GM12878 (cell line): ENCODE measurements around the gene CDKN2A. TPM values are rescaled to one million over a fixed set of nuclear protein-coding genes. Genes with fewer than 3 reads are reported as not detected.

Experiments used
- ATAC-seq: fragments of 200-7000 bp; cut with Tn5 transposase; 3 replicates; pipeline ENCODE4 v1.9.1; 2020; ENCODE audit warnings: mild to moderate bottlenecking, moderate library complexity
- BruUV-seq: library from RNA; stranded (reverse); fragments of 400-500 nt; replicated peaks from 2 replicates; lab custom pipeline; 2021; lab: Mats Ljungman, UMichigan
- CTCF ChIA-PET: fragments of 300-600 bp; sonication (Branson Sonifier 250); formaldehyde crosslinking; extraction: SDS; loops from one replicate; lab custom pipeline; 2021; ENCODE audit warnings: inconsistent platforms; lab: Yijun Ruan, JAX
- POLR2A ChIA-PET: fragments of 350-600 bp; formaldehyde crosslinking; extraction: SDS; loops from one replicate; lab custom pipeline; 2021; ENCODE audit warnings: inconsistent platforms; lab: Charles Lee
- RAD21 ChIA-PET: fragments of 300-600 bp; sonication (Branson Sonifier 250); formaldehyde crosslinking; loops from one replicate; lab custom pipeline; 2023; ENCODE audit warnings: antibody characterized with exemption; ENCODE audit not compliant: unreplicated experiment; lab: Charles Lee
- SMC1A ChIA-PET: fragments of 300-600 bp; sonication (Branson Sonifier 250); formaldehyde crosslinking; loops from one replicate; lab custom pipeline; 2023; ENCODE audit not compliant: unreplicated experiment, uncharacterized antibody; lab: Charles Lee
- DNase-seq: peaks from one replicate; pipeline ENCODE4 v3.0.0-alpha.2; 2011; ENCODE audit warnings: low read depth, low spot score
- FAIRE-seq: peaks from 3 replicates; lab custom pipeline; 2011; peaks lifted over from hg19 to GRCh38; lab: Jason Lieb, UNC
- H2AFZ ChIP-seq: 2 replicates; pipeline ENCODE4 v1.6.0; 2011; ENCODE audit warnings: low read depth, low read length, control low read depth; ENCODE audit not compliant: control insufficient read depth
- H3K27ac ChIP-seq: 2 replicates; pipeline ENCODE4 v1.5.1; 2011; ENCODE audit warnings: control low read depth; ENCODE audit not compliant: control insufficient read depth, insufficient read depth
- H3K27me3 ChIP-seq, 2 experiments: replicated peaks in 1 of 2; 2 replicates each; pipeline versions ENCODE4 v1.6.0 to v1.6.1; 2011; ENCODE audit warnings: low read length in 1 of 2; ENCODE audit not compliant: control insufficient read depth in 2 of 2, insufficient read depth in 2 of 2
- H3K36me3 ChIP-seq, 2 experiments: 2 replicates each; pipeline ENCODE4 v1.5.1; 2011; ENCODE audit warnings: low read length in 1 of 2; ENCODE audit not compliant: control insufficient read depth in 2 of 2, insufficient read depth in 2 of 2
- H3K4me1 ChIP-seq: 2 replicates; pipeline ENCODE4 v1.6.1; 2011; ENCODE audit warnings: mild to moderate bottlenecking, low read length, moderate library complexity, mixed read lengths; ENCODE audit not compliant: control insufficient read depth, insufficient read depth
- H3K4me2 ChIP-seq: 2 replicates; pipeline ENCODE4 v1.6.0; 2011; ENCODE audit warnings: control low read depth; ENCODE audit not compliant: control insufficient read depth, insufficient read depth
- H3K4me3 ChIP-seq: fragments of 200-600 bp; sonication (generic); 2 replicates; pipeline ENCODE4 v1.5.1; 2016
- H3K79me2 ChIP-seq: 2 replicates; pipeline ENCODE4 v1.6.0; 2011; ENCODE audit warnings: low read length; ENCODE audit not compliant: control insufficient read depth, insufficient read depth
- H3K9ac ChIP-seq: 2 replicates; pipeline ENCODE4 v1.8.0; 2011; ENCODE audit warnings: low read length, control low read depth, mixed read lengths; ENCODE audit not compliant: control insufficient read depth, insufficient read depth
- H3K9me3 ChIP-seq: replicated peaks from 3 replicates; pipeline ENCODE4 v1.5.1; 2011; ENCODE audit warnings: mild to moderate bottlenecking, low read length; ENCODE audit not compliant: control insufficient read depth, insufficient read depth
- H4K20me1 ChIP-seq: 2 replicates; pipeline ENCODE4 v1.6.0; 2011; ENCODE audit not compliant: control insufficient read depth, insufficient read depth
- BMI1 ChIP-seq: fragments of 450-650 bp; IDR thresholded peaks from 2 replicates; pipeline ENCODE4 v1.6.1; 2016; ENCODE audit warnings: mild to moderate bottlenecking, moderate library complexity, borderline replicate concordance
- CEBPZ ChIP-seq: fragments of 150-350 bp; IDR thresholded peaks from 2 replicates; pipeline ENCODE4 v1.6.1; 2016; ENCODE audit warnings: low read depth, low read length
- EED ChIP-seq: sonication (generic); IDR thresholded peaks from 2 replicates; pipeline ENCODE4 v1.6.1; 2016; ENCODE audit warnings: antibody characterized with exemption, low read depth
- IRF4 ChIP-seq: IDR thresholded peaks from 2 replicates; pipeline ENCODE4 v1.6.1; 2011; ENCODE audit warnings: low read depth, low read length
- NFYB ChIP-seq: IDR thresholded peaks from 2 replicates; pipeline ENCODE4 v1.6.1; 2011; ENCODE audit warnings: low read depth, mild to moderate bottlenecking, low read length, improper control_type of control experiment, moderate library complexity; ENCODE audit not compliant: insufficient read depth
- RFX5 ChIP-seq: IDR thresholded peaks from 2 replicates; pipeline ENCODE4 v1.6.1; 2011; ENCODE audit warnings: low read depth, low read length, improper control_type of control experiment
- RUNX3 ChIP-seq: IDR thresholded peaks from 2 replicates; pipeline ENCODE4 v1.6.1; 2012; ENCODE audit warnings: low read length, inconsistent platforms
- STAT1 ChIP-seq: fragments of 450-650 bp; conservative IDR thresholded peaks from 2 replicates; pipeline ENCODE4 v1.6.1; 2014; ENCODE audit warnings: antibody characterized with exemption, mild to moderate bottlenecking
- USF2 ChIP-seq: IDR thresholded peaks from 2 replicates; pipeline ENCODE4 v1.6.1; 2011; ENCODE audit warnings: low read depth, low read length, improper control_type of control experiment, borderline replicate concordance
- ZBTB40 ChIP-seq: fragments of 450-650 bp; IDR thresholded peaks from 2 replicates; pipeline ENCODE4 v1.6.1; 2016; ENCODE audit warnings: mild to moderate bottlenecking, moderate library complexity, borderline replicate concordance
- ZNF217 ChIP-seq: fragments of 450-650 bp; IDR thresholded peaks from 2 replicates; pipeline ENCODE4 v1.6.1; 2017; ENCODE audit warnings: antibody characterized with exemption, mild to moderate bottlenecking
- WGBS: methylation state at CpG from one replicate; pipeline ENCODE4 v1.1.6; 2016; ENCODE audit warnings: low lambda C conversion rate; ENCODE audit not compliant: insufficient replicate concordance, insufficient coverage; ENCODE audit errors: missing lambda C conversion rate; 5-methylcytosine and 5-hydroxymethylcytosine counted together
- in situ Hi-C: fragments of 300-500 bp; cut with MboI; formaldehyde crosslinking; loops from 9 replicates; pipeline ENCODE4 v1.14.3; 2018; ENCODE audit warnings: mixed read lengths
- intact Hi-C: fragments of 100-400 bp; cut with micrococcal nuclease; formaldehyde crosslinking; loops from one replicate; pipeline ENCODE4 v1.14.2; 2022; ENCODE audit not compliant: unreplicated experiment
- polyA plus RNA-seq, 11 experiments: library from polyadenylated mRNA; depleted of rRNA in 4 of 11; unstranded in 6 of 11; stranded (reverse) in 5 of 11; fragments of >200 nt; fragmentation: Nextera tagmentation in 4 of 11; fragmentation: Illumina TruSeq in 1 of 11; extraction: Ambion mirVana in 4 of 11; extraction: Trizol in 1 of 11; gene quantifications; 1 replicate in 1 of 11; 2 replicates in 10 of 11; pipeline versions ENCODE4 v1.2.1 to v1.2.3, GENCODE V29; 2011 to 2016; ENCODE audit warnings: inconsistent platforms in 2 of 11, missing spikeins in 2 of 11, low read depth in 1 of 11
- total RNA-seq, 4 experiments: library from RNA; depleted of rRNA in 3 of 4; stranded (reverse); fragments of >200 nt in 3 of 4; fragmentation: Illumina TruSeq in 1 of 4; extraction: Trizol in 1 of 4; gene quantifications; 2 replicates each; pipeline versions ENCODE4 v1.2.1 to v1.2.3, GENCODE V29; 2013 to 2021

Gene CDKN2A
- total and polyA plus RNA-seq, 10 of the 15 experiments (the other 5 are each of a cell fraction or from before 2014, with no cell fraction given): 0.84 to 41.2 (median 18.4) TPM

GRCh38 chr9:21958833-21959232, 35.4 kb downstream of the CDKN2A start:
- no peaks in the 10 kb centered on the region for H3K36me3 ChIP-seq
- H3K4me1 ChIP-seq: no peaks in the 10 kb centered on the region
- no peak for FAIRE-seq
- SMC1A ChIA-PET: no interaction called here
- no peak for ATAC-seq
- H3K79me2 ChIP-seq: no peaks in the 10 kb centered on the region
- intact Hi-C loops (no loop called here), in situ Hi-C loops (no loop called here)
- no peak overlapping the region for H3K9ac ChIP-seq
- POLR2A ChIA-PET: no interaction called here
- no peak overlapping the region for H3K4me2 ChIP-seq
- RAD21 ChIA-PET: no interaction called here
- no TSS peak for BruUV-seq
- no peaks in the 10 kb centered on the region; the same call in 1 of the 3 replicates for H3K9me3 ChIP-seq
- CTCF ChIA-PET: no interaction called here
- H2AFZ ChIP-seq: no peak overlapping the region
- no peaks in the 10 kb centered on the region; a peak in 1 of 4 replicates for H3K27me3 ChIP-seq
- WGBS: 69% methylated on average over 2 of the region's 2 CpGs
- TF ChIP-seq STAT1 (no peak), RFX5 (no peak), CEBPZ (no peak), IRF4 (no peak), ZBTB40 (no peak), EED (no peak), USF2 (no peak), BMI1 (no peak), ZNF217 (no peak), NFYB (no peak), RUNX3 (no peak)
- H3K27ac ChIP-seq: no peak overlapping the region
- DNase-seq: no peak
- H4K20me1 ChIP-seq: no peaks in the 10 kb centered on the region
- H3K4me3 ChIP-seq: no peak overlapping the region
